Breast epithelium (tissue), 3 donors: ENCODE measurements around the gene BCAS1.

ENCODE experiments used
- CTCF ChIP-seq, 3 donors: fragments of 450-650 bp; IDR thresholded peaks; one replicate each; pipeline ENCODE4 v1.5.1; 2016 to 2017; ENCODE audit warnings: antibody characterized with exemption in 3 of 3, mild to moderate bottlenecking in 3 of 3, moderate library complexity in 3 of 3
- POLR2A ChIP-seq: fragments of 450-650 bp; IDR thresholded peaks from one replicate; pipeline ENCODE4 v1.6.1; 2016; ENCODE audit warnings: antibody characterized with exemption, mild to moderate bottlenecking, moderate library complexity
- POLR2AphosphoS5 ChIP-seq, 3 donors: sonication (generic); formaldehyde crosslinking; IDR thresholded peaks; one replicate each; pipeline ENCODE4 v1.6.1; 2017; ENCODE audit warnings: antibody characterized with exemption in 3 of 3

GRCh38 chr20:53923566-53924369 is 146.6 kb downstream of the BCAS1 start:
- TF ChIP-seq CTCF (IDR thresholded peaks at IDR 0.05) (no peak), POLR2A (no peak), POLR2AphosphoS5 (IDR thresholded peaks at IDR 0.05) (no peak)
